ENCODE measurements around the gene EYS.

Gene EYS

GRCh38 chr6:64908104-64908503, 798.9 kb downstream of the EYS start:
- DNase-seq (ENCODE audit: low read depth), result no peak
- no peak for TF ChIP-seq MYC (IDR thresholded peaks at IDR 0.05; ENCODE audit: low read depth, low read length)
- TF ChIP-seq MAX (IDR thresholded peaks at IDR 0.05; ENCODE audit: low read depth, low read length), result no peak
- no peak for TF ChIP-seq POLR2A (IDR thresholded peaks at IDR 0.05; ENCODE audit: extremely low read depth, insufficient read length)
- TF ChIP-seq CTCF (IDR thresholded peaks at IDR 0.05; ENCODE audit: low read depth, low read length), result no peak
- no peak overlapping the region for H3K4me3 ChIP-seq (ENCODE audit: low read depth, low read length)

GRCh38 chr6:64904616-64905015, 802.4 kb downstream of the EYS start:
- H3K4me3 ChIP-seq (ENCODE audit: low read depth, low read length), result no peak overlapping the region
- no peak for DNase-seq (ENCODE audit: low read depth)
- TF ChIP-seq POLR2A (IDR thresholded peaks at IDR 0.05; ENCODE audit: extremely low read depth, insufficient read length), result no peak
- TF ChIP-seq MAX (IDR thresholded peaks at IDR 0.05; ENCODE audit: low read depth, low read length), result no peak
- no peak for TF ChIP-seq CTCF (IDR thresholded peaks at IDR 0.05; ENCODE audit: low read depth, low read length)
- no peak for TF ChIP-seq MYC (IDR thresholded peaks at IDR 0.05; ENCODE audit: low read depth, low read length)

GRCh38 chr6:64902596-64902995, 804.4 kb downstream of the EYS start:
- no peak for DNase-seq (ENCODE audit: low read depth)
- TF ChIP-seq MAX (IDR thresholded peaks at IDR 0.05; ENCODE audit: low read depth, low read length) (no peak), MYC (IDR thresholded peaks at IDR 0.05; ENCODE audit: low read depth, low read length) (no peak), CTCF (IDR thresholded peaks at IDR 0.05; ENCODE audit: low read depth, low read length) (no peak), POLR2A (IDR thresholded peaks at IDR 0.05; ENCODE audit: extremely low read depth, insufficient read length) (no peak)
- H3K4me3 ChIP-seq (ENCODE audit: low read depth, low read length), result no peak overlapping the region

- H3K4me3 ChIP-seq (ENCODE audit: low read depth, low read length), result no peak overlapping the region
- TF ChIP-seq POLR2A (IDR thresholded peaks at IDR 0.05; ENCODE audit: extremely low read depth, insufficient read length) (no peak), MYC (IDR thresholded peaks at IDR 0.05; ENCODE audit: low read depth, low read length) (no peak), MAX (IDR thresholded peaks at IDR 0.05; ENCODE audit: low read depth, low read length) (no peak), CTCF (IDR thresholded peaks at IDR 0.05; ENCODE audit: low read depth, low read length) (no peak)
- no peak for DNase-seq (ENCODE audit: low read depth)
Observed at GRCh38 chr6:64896939-64897338, 810.1 kb downstream of the EYS start.

GRCh38 chr6:64895945-64896344, 811.1 kb downstream of the EYS start:
- no peak for DNase-seq (ENCODE audit: low read depth)
- no peak overlapping the region for H3K4me3 ChIP-seq (ENCODE audit: low read depth, low read length)
- no peak for TF ChIP-seq CTCF (IDR thresholded peaks at IDR 0.05; ENCODE audit: low read depth, low read length)
- TF ChIP-seq MAX (IDR thresholded peaks at IDR 0.05; ENCODE audit: low read depth, low read length), result no peak
- no peak for TF ChIP-seq MYC (IDR thresholded peaks at IDR 0.05; ENCODE audit: low read depth, low read length)
- TF ChIP-seq POLR2A (IDR thresholded peaks at IDR 0.05; ENCODE audit: extremely low read depth, insufficient read length), result no peak

- TF ChIP-seq MYC (IDR thresholded peaks at IDR 0.05; ENCODE audit: low read depth, low read length) (no peak), CTCF (IDR thresholded peaks at IDR 0.05; ENCODE audit: low read depth, low read length) (no peak), MAX (IDR thresholded peaks at IDR 0.05; ENCODE audit: low read depth, low read length) (no peak), POLR2A (IDR thresholded peaks at IDR 0.05; ENCODE audit: extremely low read depth, insufficient read length) (no peak)
- no peak for DNase-seq (ENCODE audit: low read depth)
- H3K4me3 ChIP-seq (ENCODE audit: low read depth, low read length), result no peak overlapping the region
Observed at GRCh38 chr6:64890609-64891008, 816.4 kb downstream of the EYS start.
